ENCODE results near the gene PRDX6. TPM values are rescaled to one million over a fixed set of nuclear protein-coding genes. Genes with fewer than 3 reads are reported as not detected.

PRDX6 gene
- total RNA-seq, 1 experiment from 2014 or later: 533 TPM

DNA sequence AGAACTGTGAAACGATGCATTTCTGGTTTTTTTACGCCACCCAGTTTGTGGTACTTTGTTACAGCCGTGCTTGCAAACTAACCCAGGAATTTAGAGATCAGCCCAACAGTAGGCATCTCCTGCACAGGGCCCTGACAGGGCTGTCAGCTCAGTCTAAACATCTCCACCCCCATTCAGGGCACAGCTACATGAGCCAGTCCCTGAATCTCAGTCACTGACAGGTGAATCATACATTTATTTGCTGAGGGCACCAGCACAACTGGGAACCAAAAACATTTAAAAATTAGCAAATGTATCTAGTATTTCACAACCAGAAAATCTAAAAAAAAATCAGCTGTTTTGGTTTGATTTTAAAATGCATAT, 30.7 kb downstream of the PRDX6 start:
- no peak overlapping the region for H3K9ac ChIP-seq (ENCODE audit: extremely low read depth, insufficient read length, low read length)
- no peak overlapping the region for H2BK15ac ChIP-seq (ENCODE audit: low read depth, low read length)
- H3K79me1 ChIP-seq (ENCODE audit: insufficient read depth, low read depth, low read length, poor library complexity, severe bottlenecking): no peaks in the 10 kb centered on the region
- no peaks in the 10 kb centered on the region for H3K27me3 Mint-ChIP-seq (ENCODE audit: low read depth)
- no CpG with 5 or more reads among the region's 3 CpGs for WGBS (ENCODE audit: extremely low coverage, insufficient read length, low lambda C conversion rate)
- no peak for DNase-seq
- TF ChIP-seq, protein P1, sequence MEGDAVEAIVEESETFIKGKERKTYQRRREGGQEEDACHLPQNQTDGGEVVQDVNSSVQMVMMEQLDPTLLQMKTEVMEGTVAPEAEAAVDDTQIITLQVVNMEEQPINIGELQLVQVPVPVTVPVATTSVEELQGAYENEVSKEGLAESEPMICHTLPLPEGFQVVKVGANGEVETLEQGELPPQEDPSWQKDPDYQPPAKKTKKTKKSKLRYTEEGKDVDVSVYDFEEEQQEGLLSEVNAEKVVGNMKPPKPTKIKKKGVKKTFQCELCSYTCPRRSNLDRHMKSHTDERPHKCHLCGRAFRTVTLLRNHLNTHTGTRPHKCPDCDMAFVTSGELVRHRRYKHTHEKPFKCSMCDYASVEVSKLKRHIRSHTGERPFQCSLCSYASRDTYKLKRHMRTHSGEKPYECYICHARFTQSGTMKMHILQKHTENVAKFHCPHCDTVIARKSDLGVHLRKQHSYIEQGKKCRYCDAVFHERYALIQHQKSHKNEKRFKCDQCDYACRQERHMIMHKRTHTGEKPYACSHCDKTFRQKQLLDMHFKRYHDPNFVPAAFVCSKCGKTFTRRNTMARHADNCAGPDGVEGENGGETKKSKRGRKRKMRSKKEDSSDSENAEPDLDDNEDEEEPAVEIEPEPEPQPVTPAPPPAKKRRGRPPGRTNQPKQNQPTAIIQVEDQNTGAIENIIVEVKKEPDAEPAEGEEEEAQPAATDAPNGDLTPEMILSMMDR (conservative IDR thresholded peaks at IDR 0.05): no peak
- H4K8ac ChIP-seq (replicated peaks; ENCODE audit: insufficient read length, low read depth, low read length): no peak overlapping the region
- H3K56ac ChIP-seq (ENCODE audit: insufficient read length, low read depth, low read length): no peak overlapping the region
- no peaks in the 10 kb centered on the region for H3K79me2 ChIP-seq (ENCODE audit: insufficient read depth, low read length)
- no peak overlapping the region for H2AK5ac ChIP-seq (ENCODE audit: insufficient read length, low read length)
- no peak overlapping the region for H3K4ac ChIP-seq (ENCODE audit: low read depth, low read length)
- no peaks in the 10 kb centered on the region for H3K23me2 ChIP-seq (ENCODE audit: insufficient read length, low read depth, low read length, poor library complexity, severe bottlenecking)
- H3K27ac ChIP-seq (ENCODE audit: insufficient read length, low read depth, low read length): no peak overlapping the region
- peak overlapping the region; percentile 31 to 87 (median 74); a peak in 4 of 7 replicates for H3K27ac Mint-ChIP-seq
- no peak overlapping the region for H4K91ac ChIP-seq (ENCODE audit: insufficient read length, low read depth, low read length)
- H4K20me1 ChIP-seq (ENCODE audit: control insufficient read depth, insufficient read depth, insufficient read length): no peaks in the 10 kb centered on the region
- H3K27me3 ChIP-seq (ENCODE audit: insufficient read depth, low read length): no peaks in the 10 kb centered on the region
- no peaks in the 10 kb centered on the region for H3K9me3 ChIP-seq (ENCODE audit: control insufficient read depth, low read depth, low read length)
- no peak overlapping the region for H2BK12ac ChIP-seq (ENCODE audit: insufficient read length, low read depth, low read length)
- H3K36me3 Mint-ChIP-seq (ENCODE audit: insufficient read depth in 1 of 3, low read depth in 3 of 3): no peaks in the 10 kb centered on the region; a peak in 1 of 7 replicates
- H2BK120ac ChIP-seq (ENCODE audit: low read depth, low read length, poor library complexity, severe bottlenecking): no peak overlapping the region
- peaks cover 20 to 21% of the 10 kb centered on the region in 2 experiments for H3K4me1 Mint-ChIP-seq
- H3K4me1 ChIP-seq (ENCODE audit: insufficient read depth, low read length): peaks cover 4% of the 10 kb centered on the region; the same call in 1 of the 2 replicates
- no peak overlapping the region for H3K14ac ChIP-seq (ENCODE audit: insufficient read depth, low read length)
- no peak overlapping the region for H2BK5ac ChIP-seq (ENCODE audit: insufficient read length, low read length)
- no peak overlapping the region for H2BK20ac ChIP-seq (ENCODE audit: low read depth, low read length, poor library complexity, severe bottlenecking)
- no peak overlapping the region for H3K18ac ChIP-seq (ENCODE audit: insufficient read length, low read depth, low read length)
- no peak overlapping the region for H3K23ac ChIP-seq (ENCODE audit: insufficient read length, low read depth, low read length)
- no peak overlapping the region for H3K4me3 Mint-ChIP-seq
- H3T11ph ChIP-seq (ENCODE audit: low read length): no peak overlapping the region
- no peak overlapping the region for H2AFZ ChIP-seq (ENCODE audit: low read length)
- no peaks in the 10 kb centered on the region for H3K9me3 Mint-ChIP-seq
- no peak overlapping the region for H3K4me2 ChIP-seq (ENCODE audit: insufficient read depth, insufficient read length, low read length)
- H4K5ac ChIP-seq (ENCODE audit: insufficient read length, low read depth, low read length): no peak overlapping the region
